Osteocyte (in vitro differentiated cells): Measurements from ENCODE around the gene ATIC. TPM values are rescaled to one million over a fixed set of nuclear protein-coding genes. Genes with fewer than 3 reads are reported as not detected.

Source experiments
- DNase-seq: peaks from one replicate; pipeline ENCODE4 v3.0.0; 2021; ENCODE audit warnings: mixed read lengths; ENCODE audit not compliant: unreplicated experiment; ENCODE audit errors: extremely low spot score
- H3K27ac Mint-ChIP-seq: one replicate; pipeline ENCODE4 v1.8.0; 2021; ENCODE audit warnings: mild to moderate bottlenecking, mixed read lengths; ENCODE audit not compliant: unreplicated experiment
- H3K27me3 Mint-ChIP-seq: one replicate; pipeline ENCODE4 v1.8.0; 2021; ENCODE audit warnings: mixed read lengths; ENCODE audit not compliant: unreplicated experiment
- H3K36me3 Mint-ChIP-seq: one replicate; pipeline ENCODE4 v1.8.0; 2021; ENCODE audit warnings: mixed read lengths; ENCODE audit not compliant: unreplicated experiment
- H3K4me1 Mint-ChIP-seq: one replicate; pipeline ENCODE4 v1.8.0; 2021; ENCODE audit warnings: mixed read lengths; ENCODE audit not compliant: unreplicated experiment
- H3K4me3 Mint-ChIP-seq: one replicate; pipeline ENCODE4 v1.8.0; 2021; ENCODE audit warnings: mild to moderate bottlenecking, moderate library complexity, mixed read lengths; ENCODE audit not compliant: unreplicated experiment
- H3K9me3 Mint-ChIP-seq: one replicate; pipeline ENCODE4 v1.8.0; 2021; ENCODE audit warnings: mixed read lengths; ENCODE audit not compliant: unreplicated experiment
- CTCF ChIP-seq: fragments of 200-600 bp; sonication (generic); IDR thresholded peaks from 2 replicates; pipeline ENCODE4 v1.5.0; 2021; ENCODE audit warnings: antibody characterized with exemption, mild to moderate bottlenecking, moderate library complexity
- total RNA-seq: library from RNA; stranded (reverse); gene quantifications from 2 replicates; pipeline ENCODE4 v1.2.1, GENCODE V29; 2021

Gene ATIC
- total RNA-seq, 1 donor from 2014 or later, result 89.7 TPM

GRCh38 chr2:215356334-215356947 is 44.6 kb downstream of the ATIC start:
- H3K4me1 Mint-ChIP-seq, result peaks cover 7% of the 10 kb centered on the region
- H3K36me3 Mint-ChIP-seq, result peaks cover 26% of the 10 kb centered on the region
- no peak overlapping the region for H3K4me3 Mint-ChIP-seq
- no peaks in the 10 kb centered on the region for H3K9me3 Mint-ChIP-seq
- no peak for DNase-seq
- no peak for TF ChIP-seq CTCF
- H3K27ac Mint-ChIP-seq, result peak overlapping the region; percentile 54
- H3K27me3 Mint-ChIP-seq, result no peaks in the 10 kb centered on the region

GRCh38 chr2:215356948-215357461 is 45.1 kb downstream of the ATIC start:
- TF ChIP-seq CTCF, result no peak
- H3K36me3 Mint-ChIP-seq, result peaks cover 28% of the 10 kb centered on the region
- H3K27ac Mint-ChIP-seq, result peak overlapping the region; percentile 54
- H3K27me3 Mint-ChIP-seq, result no peaks in the 10 kb centered on the region
- DNase-seq, result no peak
- H3K9me3 Mint-ChIP-seq, result no peaks in the 10 kb centered on the region
- no peak overlapping the region for H3K4me3 Mint-ChIP-seq
- H3K4me1 Mint-ChIP-seq, result peaks cover 7% of the 10 kb centered on the region

DNA sequence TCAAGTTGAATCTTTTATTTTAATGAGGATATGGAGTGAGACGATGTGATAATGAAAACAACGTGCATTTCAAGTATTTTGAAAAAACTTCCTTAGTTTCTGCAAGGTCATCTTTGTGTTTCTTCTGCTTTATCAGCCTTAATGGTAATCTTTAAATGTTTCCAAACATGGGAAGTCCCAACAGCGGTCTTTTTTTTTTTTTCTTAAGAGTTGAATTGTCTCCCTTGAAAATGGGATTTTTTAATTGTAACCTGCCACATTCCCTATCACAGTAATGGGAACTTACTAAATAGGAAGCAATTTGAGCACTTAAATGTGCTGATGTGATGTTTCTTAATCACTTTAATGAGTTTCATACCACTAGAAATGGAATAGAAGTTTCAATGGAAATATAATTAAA is 45.8 kb downstream of the ATIC start:
- no peak for TF ChIP-seq CTCF
- DNase-seq, result no peak
- H3K4me1 Mint-ChIP-seq, result peaks cover 9% of the 10 kb centered on the region
- no peaks in the 10 kb centered on the region for H3K27me3 Mint-ChIP-seq
- H3K27ac Mint-ChIP-seq, result peak overlapping the region; percentile 54
- peaks cover 34% of the 10 kb centered on the region for H3K36me3 Mint-ChIP-seq
- no peaks in the 10 kb centered on the region for H3K9me3 Mint-ChIP-seq
- no peak overlapping the region for H3K4me3 Mint-ChIP-seq

GRCh38 chr2:215358312-215358845 is 46.5 kb downstream of the ATIC start:
- TF ChIP-seq CTCF, result no peak
- H3K4me3 Mint-ChIP-seq, result no peak overlapping the region
- H3K27me3 Mint-ChIP-seq, result no peaks in the 10 kb centered on the region
- peak overlapping the region; percentile 61 for H3K27ac Mint-ChIP-seq
- no peak for DNase-seq
- H3K9me3 Mint-ChIP-seq, result no peaks in the 10 kb centered on the region
- H3K36me3 Mint-ChIP-seq, result peaks cover 40% of the 10 kb centered on the region
- peaks cover 12% of the 10 kb centered on the region for H3K4me1 Mint-ChIP-seq

DNA sequence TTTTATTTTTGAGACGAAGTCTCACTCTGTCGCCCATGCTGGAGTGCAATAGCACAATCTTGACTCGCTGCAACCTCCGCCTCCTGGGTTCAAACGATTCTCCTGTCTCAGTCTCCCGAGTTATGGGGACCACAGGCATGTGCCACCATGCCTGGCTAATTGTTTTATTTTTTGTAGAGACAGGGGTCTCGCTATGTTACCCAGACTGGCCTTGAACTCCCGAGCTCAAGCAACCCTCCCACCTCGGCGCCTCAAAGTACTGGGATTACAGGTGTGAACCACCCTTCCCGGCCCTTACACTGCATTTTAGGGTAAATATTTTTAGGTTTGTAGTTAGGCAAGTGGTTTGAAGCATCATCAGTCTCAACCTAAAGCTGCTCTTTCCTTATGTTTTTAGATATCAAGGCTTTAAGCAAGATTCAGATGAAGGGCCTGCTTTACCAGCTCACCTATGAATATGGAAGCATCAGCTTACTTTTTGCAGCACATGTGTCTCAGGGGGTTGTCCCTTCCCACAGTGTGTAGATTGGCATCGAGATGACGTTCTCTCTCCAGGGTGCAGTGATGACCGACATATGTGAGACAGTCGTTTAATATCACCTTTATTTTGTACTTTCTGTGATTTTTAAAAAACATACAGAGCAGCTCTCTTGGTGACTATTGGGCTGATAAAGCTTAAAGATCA is 47.2 kb downstream of the ATIC start:
- H3K4me1 Mint-ChIP-seq, result peaks cover 18% of the 10 kb centered on the region
- H3K4me3 Mint-ChIP-seq, result no peak overlapping the region

More for the DNA sequence above, 47.2 kb downstream of the ATIC start:
- H3K9me3 Mint-ChIP-seq, result no peaks in the 10 kb centered on the region
- no peak for DNase-seq
- peak overlapping the region; percentile 45 for H3K27ac Mint-ChIP-seq
- TF ChIP-seq CTCF, result no peak
- H3K27me3 Mint-ChIP-seq, result no peaks in the 10 kb centered on the region
- H3K36me3 Mint-ChIP-seq, result peaks cover 47% of the 10 kb centered on the region
